Fibroblast of skin of left quadriceps (primary cell): ENCODE results near the gene KCNAB2.

Source experiments
- DNase-seq, 2 experiments: peaks; one replicate each; pipeline ENCODE4 v3.0.0-alpha.2; 2013; ENCODE audit warnings: low read depth in 2 of 2

Gene KCNAB2

GRCh38 chr1:6045561-6045960 lies at the start of gene KCNAB2:
Gene KCNAB2, plus strand, starts transcription at chr1:6045888. Its CDS starts 5,649 bp downstream, at chr1:6051537.
- DNase-seq: no peak

DNA sequence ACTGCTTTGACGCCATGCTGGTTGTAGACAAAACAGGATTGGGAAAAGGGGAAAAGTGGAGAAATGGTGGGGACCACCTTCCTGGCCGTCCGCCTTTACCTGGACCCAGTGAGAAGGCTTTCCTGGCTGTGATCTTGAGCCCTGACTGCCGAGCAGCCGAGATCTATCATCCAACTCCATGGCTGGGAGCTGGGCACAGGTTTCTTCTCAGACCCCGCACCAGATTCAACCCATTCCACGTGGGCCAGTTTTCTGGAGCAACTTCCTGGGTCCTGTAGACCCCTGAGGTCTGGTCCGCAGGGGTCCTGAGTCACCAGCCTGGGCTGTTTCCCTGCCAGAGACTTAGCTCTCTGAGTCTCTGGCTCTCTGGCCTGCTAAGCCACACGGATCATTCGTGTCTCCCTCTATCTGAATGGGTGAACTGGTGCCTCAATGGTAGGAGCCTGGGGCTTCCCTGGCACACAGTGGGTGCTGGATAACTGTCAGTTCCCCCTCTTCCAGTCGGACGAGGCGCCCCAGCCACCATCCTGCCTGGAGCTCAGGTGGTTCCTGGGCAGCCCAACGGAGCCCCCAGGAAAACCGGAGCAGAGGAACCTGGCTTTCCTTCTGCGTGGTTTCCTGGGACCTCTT lies 48.9 kb upstream of the KCNAB2 start:
- no peak for DNase-seq

DNA sequence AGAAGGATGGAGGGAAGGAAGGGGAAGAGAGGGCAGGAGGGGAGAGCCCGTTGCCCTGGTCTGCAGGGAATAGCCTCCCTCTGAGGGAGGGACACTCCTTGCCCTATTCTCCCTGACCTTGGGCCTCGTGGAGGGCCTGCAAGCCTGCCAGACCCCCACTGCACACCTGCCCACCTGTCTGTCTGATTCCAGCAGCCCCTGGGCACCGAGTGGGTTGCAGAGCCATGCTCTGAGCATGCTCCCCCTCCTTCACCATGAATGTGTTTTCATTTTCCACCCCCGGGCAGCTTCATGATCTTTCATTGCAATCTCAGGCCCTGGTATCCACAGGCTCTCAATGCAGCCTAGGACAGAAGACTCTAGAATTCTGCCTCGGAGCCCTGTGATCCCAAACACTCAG lies 48.4 kb upstream of the KCNAB2 start:
- DNase-seq: no peak

DNA sequence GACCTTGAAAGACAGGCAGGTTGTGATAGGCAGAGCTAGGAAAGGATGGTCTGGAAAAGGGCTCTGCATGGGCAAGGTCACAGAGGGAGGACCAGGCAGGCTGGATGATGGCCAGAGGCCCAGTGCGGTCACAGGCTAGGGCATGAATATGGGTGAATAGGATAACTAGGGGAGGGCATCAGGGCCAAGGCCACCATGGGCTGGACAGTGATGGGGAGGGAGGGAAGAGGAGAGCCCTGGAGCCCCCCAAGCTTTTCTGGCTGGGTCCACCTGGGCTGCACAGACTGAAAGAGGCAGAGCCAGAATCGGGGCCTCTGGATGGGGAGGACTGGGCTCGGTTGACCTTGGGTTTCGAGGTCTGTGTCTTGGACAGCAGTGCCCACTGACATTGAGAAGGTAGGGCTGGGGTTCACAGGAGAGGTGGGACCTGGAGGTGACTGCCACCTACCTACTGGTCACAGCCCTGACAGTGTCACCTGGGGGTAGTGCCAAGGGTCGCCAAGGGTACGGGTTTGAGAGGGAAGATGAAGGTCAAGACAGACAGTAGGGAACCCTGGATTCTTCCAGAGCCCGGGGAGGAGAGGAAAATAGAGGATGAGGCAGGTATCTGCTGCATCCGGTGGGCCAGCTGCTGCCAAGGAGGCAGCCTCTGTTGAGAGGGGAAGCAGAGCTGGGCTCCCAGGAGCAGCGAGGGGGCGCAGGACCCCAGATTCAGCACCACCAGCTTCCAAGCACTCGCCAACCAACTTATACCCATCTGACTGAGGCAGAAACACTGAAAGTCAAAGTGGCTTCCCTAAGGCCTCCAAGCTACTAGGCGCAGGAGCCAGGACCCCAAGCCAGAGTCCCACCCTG lies 47.4 kb upstream of the KCNAB2 start:
- DNase-seq: no peak

GRCh38 chr1:5998906-5999301 lies 46.8 kb upstream of the KCNAB2 start:
- DNase-seq: no peak

DNA sequence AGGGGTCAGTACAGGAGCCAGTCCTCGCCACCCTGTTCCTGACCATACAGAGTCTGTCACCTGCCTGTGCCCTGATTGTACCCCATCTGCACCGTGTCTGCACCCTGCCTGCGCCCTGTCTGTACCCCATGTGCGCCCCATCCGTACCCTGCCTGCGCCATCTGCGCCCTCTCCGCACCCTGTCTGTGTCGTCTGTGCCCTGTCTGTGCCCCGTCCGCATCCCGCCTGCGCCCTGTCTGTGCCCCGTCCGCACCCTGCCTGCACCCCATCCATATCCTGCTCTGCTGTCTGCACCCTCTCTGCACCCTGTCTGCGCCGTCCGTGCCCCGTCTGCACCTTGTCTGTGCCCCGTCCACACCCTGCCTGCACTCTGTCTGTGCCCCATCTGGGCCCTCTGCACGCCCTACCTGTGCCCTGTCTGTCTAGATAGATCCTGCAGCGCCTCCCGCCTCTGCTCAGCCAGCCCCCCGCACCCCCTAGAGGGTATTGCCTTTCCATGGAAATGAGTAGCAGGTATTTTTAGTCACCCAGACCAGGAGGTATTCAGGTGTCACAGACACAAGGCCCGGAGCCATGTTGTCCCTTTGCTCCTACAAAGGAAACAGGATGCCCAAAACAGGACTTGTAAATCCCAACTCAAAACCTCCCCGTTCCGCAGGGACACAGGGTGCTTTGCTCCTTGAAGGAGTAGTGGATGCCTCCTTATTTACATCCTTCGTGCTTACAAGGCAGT lies 45.8 kb upstream of the KCNAB2 start:
- DNase-seq: no peak

- DNase-seq: no peak
Measured at GRCh38 chr1:6000444-6001288, 45.0 kb upstream of the KCNAB2 start.

DNA sequence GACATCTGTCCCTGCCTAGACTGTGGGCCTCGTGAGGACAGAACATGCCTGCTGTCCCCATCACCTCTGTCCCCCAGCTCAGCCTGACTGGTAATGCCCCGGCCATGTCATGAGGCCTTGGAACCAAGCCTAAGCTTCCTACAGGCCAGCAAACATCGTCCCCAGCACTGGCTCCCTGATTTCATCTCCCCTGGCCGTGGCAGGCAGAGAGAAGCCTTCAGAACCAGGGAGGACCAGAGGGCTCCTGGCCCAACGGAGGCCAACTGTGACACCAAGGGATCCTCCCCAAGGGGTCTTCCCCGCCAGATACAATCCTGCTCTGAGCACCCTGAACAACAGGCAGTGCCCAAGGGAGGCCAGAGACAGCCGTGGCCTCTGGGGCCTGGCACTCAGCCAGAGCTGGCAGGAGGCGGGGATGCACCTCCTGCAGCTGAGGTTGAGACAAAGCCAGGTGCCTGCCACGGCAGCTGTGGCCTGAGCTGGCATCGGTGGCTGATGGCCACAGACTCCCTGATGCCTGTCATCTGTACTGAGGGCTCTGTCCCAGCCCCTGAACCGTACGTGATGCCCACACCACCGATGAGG lies 43.6 kb upstream of the KCNAB2 start:
- DNase-seq: no peak

GRCh38 chr1:6002714-6003501 lies 42.8 kb upstream of the KCNAB2 start:
- no peak for DNase-seq

DNA sequence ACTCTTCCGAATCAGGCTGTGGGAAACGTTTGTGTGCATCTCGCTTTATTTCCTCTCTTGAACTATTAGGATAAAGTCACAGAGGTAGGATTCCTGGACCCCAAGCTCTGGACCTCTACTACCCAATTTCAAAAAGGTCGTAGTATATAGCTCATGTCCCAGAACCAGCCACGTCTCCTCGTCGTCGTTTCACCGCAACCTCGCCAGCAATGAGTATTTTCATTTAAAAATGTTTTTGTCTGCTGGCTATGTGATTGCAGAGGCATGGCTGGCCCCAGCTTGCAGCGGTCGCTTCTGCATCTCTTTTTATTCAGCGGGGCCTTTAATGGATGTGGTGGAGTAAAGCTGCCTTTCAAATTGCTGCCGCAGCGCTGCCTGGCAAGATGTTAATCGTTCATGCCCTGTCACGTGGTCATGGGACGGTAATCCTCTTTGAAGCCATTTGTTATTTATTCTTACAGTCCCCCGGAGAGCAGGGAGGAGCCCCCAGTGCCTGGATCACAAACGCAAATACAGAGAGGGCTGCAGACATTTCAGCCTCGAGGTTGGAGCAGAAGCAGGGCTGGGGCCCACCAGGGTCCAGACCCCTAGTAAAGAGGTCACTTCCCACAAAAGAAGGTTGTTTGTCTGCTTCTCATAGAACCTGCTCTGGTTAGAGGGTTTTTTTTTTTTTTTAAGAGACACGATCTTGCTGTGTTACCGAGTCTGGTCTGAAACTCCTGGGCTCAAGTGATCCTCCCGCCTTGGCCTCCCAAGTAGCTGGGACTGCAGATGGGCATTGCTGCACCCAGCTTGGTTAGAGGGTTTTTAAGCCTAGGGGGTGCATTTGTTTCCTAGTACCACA lies 41.9 kb upstream of the KCNAB2 start:
- DNase-seq: no peak

DNA sequence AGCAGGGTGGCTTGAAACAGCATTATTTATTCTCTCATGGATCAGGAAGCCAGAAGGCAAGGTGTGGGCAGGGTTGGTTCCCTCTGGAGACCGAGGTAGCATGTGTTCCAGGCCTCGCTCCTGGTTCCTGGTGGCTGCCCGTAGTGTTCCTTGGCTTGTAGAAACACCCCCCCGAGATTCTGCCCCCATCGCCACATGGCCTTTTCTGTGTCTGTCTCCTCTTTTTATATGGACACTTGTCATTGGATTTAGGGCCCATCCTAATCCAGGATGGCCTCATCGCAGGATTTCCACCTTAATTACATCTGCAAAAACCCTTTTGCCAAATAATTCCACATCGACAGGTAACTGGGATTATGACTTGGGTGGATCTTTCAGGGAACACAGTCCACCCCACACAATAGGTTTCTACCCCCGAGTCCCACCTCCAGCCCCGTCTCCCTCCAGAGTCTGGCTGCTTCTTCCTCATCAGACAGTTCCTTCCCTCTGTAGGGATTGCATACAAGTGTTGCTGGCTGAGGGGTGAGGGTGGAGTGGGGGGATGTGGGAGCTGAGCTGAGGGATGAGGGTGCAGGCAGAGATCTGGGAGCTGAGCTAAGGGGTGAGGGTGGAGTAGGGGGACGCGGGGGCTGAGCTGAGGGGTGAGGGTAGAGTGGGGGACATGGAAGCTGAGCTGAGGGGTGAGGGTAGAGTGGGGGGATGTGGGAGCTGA lies 41.1 kb upstream of the KCNAB2 start:
- no peak for DNase-seq

GRCh38 chr1:6005276-6005917 lies 40.3 kb upstream of the KCNAB2 start:
- DNase-seq: no peak

DNA sequence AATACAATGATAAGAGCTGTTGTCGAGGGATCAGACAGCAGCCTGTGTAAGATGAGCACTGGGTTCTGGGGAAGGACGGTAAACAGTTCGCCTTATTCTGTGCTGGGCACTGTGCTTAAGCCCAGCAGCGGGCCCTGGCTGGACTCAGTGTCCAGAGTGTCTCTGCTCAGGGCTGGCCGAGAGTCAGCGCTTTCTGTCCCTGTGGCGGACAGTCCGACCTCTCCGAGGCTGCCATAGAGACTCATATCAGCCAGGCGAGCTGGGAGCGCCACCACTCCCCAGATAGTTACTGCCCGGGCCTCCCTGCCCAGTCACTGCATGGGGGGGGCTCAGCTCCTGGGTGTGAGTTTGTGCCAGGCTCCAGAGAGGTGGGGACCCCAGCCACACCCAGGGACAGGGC lies 38.8 kb upstream of the KCNAB2 start:
- no peak for DNase-seq

DNA sequence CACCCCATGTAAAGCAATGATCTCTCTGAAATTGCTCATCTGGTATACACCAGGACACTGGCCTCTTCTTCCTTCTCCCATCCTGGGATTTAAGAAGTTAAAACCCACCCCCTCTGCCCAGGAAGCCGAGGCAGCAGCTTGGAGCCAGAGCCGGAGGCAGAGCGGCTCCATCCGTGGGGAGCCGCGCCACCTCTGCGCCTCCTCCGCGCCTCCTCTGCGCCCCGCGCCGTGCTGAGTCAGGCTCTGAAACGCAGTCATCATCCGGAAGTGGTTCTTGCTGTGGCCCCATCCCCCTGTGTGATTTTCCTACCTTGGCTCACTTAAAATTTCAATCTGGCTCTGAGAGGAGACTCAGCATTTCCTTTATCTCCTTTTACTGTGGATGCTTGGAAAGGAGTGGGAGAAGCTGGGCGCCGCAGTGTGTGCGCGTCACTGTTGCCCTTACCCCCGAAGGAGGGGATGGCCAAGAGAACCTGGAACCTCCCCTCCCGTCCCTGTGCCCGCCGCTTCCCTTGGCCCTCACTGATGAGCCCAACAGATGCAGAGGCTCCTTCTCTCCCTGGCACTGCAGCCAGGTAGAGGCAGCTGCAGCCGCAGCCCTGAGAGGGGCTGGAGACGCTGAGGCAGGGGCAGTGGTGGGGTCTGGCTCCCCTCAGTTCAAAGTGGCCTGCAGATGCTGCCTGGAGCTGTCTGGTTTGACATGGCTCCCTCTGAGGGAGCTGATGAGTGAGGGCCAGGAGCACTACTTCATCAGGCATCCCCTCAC lies 38.2 kb upstream of the KCNAB2 start:
- DNase-seq: peak in 1 of 2 experiments; percentile 29

DNA sequence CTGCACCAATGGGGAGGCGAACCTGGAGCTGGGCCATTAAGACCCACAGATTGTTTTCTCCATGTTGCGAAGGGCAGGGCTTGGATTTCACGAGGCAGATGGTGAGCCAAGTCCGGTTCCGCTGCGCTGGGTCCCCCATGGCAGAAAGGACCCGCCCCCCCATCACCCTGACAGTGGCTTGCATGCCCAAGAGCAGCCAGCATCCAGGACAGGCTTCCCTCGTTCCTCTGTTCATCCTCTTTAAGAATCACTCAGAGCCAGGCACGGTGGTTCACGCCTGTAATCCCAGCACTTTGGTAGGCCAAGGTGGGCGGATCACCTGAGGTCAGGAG lies 37.6 kb upstream of the KCNAB2 start:
- no peak for DNase-seq

- no peak for DNase-seq
Measured at GRCh38 chr1:6008696-6009095, 37.0 kb upstream of the KCNAB2 start.

DNA sequence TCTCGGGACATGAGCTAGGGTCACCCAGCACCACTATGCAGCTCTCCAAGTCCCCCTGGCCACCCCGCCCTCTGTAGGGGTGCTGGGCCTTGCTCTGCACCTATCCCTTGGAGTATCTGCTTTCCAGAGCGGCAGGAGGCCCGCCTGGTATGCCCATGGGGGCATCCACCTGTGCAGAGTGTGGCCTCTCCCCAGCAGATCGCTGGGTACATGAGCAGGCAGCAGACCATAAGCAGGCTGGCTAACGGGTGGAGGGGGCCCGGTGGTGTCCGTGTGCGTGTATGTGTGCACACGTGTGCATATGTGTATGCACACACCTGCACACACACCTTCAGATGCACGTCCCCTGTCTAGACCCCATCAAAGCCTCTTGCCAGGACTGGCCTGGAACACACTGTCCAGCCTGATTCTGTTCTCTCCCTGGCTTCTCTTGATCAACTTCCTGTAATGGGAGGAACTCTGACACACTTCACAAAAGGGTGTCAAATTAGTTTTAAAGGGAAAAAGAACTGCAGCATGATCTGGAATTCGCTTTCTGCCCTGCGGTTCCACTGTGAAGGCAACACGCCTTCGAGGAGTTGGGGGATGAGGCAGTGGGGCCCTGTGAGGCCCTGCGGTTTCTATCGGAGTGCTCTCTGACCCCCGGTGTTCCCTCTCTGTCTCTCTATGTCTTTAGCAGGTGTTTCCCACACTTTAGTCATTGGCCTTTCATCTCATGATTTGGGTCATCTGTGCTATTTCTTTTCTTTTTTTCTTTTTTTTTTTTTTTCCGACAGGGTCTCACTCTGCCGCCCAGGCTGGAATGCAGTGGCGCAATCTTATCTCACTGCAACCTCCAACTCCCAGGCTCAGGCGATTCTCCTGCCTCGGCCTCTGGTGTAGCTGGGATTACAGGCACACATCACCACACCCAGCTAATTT lies 36.3 kb upstream of the KCNAB2 start:
- DNase-seq: no peak
